Osteocyte (in vitro differentiated cells): ENCODE measurements around the gene OR10D3. TPM values are rescaled to one million over a fixed set of nuclear protein-coding genes. Genes with fewer than 3 reads are reported as not detected.

Experiments
- DNase-seq: peaks from one replicate; pipeline ENCODE4 v3.0.0; 2021; ENCODE audit warnings: mixed read lengths; ENCODE audit not compliant: unreplicated experiment; ENCODE audit errors: extremely low spot score
- H3K27ac Mint-ChIP-seq: one replicate; pipeline ENCODE4 v1.8.0; 2021; ENCODE audit warnings: mild to moderate bottlenecking, mixed read lengths; ENCODE audit not compliant: unreplicated experiment
- H3K27me3 Mint-ChIP-seq: one replicate; pipeline ENCODE4 v1.8.0; 2021; ENCODE audit warnings: mixed read lengths; ENCODE audit not compliant: unreplicated experiment
- H3K36me3 Mint-ChIP-seq: one replicate; pipeline ENCODE4 v1.8.0; 2021; ENCODE audit warnings: mixed read lengths; ENCODE audit not compliant: unreplicated experiment
- H3K4me1 Mint-ChIP-seq: one replicate; pipeline ENCODE4 v1.8.0; 2021; ENCODE audit warnings: mixed read lengths; ENCODE audit not compliant: unreplicated experiment
- H3K4me3 Mint-ChIP-seq: one replicate; pipeline ENCODE4 v1.8.0; 2021; ENCODE audit warnings: mild to moderate bottlenecking, moderate library complexity, mixed read lengths; ENCODE audit not compliant: unreplicated experiment
- H3K9me3 Mint-ChIP-seq: one replicate; pipeline ENCODE4 v1.8.0; 2021; ENCODE audit warnings: mixed read lengths; ENCODE audit not compliant: unreplicated experiment
- CTCF ChIP-seq: fragments of 200-600 bp; sonication (generic); IDR thresholded peaks from 2 replicates; pipeline ENCODE4 v1.5.0; 2021; ENCODE audit warnings: antibody characterized with exemption, mild to moderate bottlenecking, moderate library complexity
- long read RNA-seq: library from polyadenylated mRNA; unstranded; transcript quantifications from one replicate; pipeline ENCODE4 v2.0.0, GENCODE V29; 2021
- total RNA-seq: library from RNA; stranded (reverse); gene quantifications from 2 replicates; pipeline ENCODE4 v1.2.1, GENCODE V29; 2021

OR10D3 gene, protein sequence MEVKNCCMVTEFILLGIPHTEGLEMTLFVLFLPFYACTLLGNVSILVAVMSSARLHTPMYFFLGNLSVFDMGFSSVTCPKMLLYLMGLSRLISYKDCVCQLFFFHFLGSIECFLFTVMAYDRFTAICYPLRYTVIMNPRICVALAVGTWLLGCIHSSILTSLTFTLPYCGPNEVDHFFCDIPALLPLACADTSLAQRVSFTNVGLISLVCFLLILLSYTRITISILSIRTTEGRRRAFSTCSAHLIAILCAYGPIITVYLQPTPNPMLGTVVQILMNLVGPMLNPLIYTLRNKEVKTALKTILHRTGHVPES
- total RNA-seq: not detected in 2 replicates
- long read RNA-seq: 0 reads

DNA sequence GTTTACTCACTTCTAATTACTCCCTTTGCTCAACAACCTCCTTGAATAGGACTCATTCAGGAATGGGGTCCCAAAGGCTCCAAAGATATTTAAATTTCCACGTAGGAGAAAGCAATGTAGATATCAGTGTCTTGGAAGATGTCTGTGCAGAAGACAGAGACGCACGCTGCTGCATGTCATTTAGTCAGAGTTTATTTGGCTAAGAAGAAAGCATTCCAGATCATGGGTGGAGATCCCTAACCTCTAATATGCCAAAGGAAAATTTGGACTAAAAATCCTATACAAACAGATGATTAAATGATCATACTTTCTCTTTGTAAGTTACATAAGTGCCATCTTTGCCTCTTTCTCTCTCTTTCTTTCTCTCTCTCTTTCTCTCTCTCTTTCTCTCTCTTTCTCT is at the start of gene OR10D3:
Gene OR10D3 (plus strand): TSS at position 278 of the 400 bp plus-strand sequence. CDS start 1,925 bp downstream, outside the sequence.
- no peak within 1 kb of the TSS for H3K27ac Mint-ChIP-seq
- H3K9me3 Mint-ChIP-seq: no peaks in the 10 kb centered on the region
- peaks cover 19% of the 10 kb centered on the region for H3K27me3 Mint-ChIP-seq
- DNase-seq: no peak
- no peak for TF ChIP-seq CTCF
- no peak within 1 kb of the TSS for H3K4me3 Mint-ChIP-seq
- H3K4me1 Mint-ChIP-seq: no peaks in the 10 kb centered on the region
- no peaks in the 10 kb centered on the region for H3K36me3 Mint-ChIP-seq

- Mint-ChIP-seq H3K36me3 (no peaks in the 10 kb centered on the region), H3K4me1 (no peaks in the 10 kb centered on the region), H3K27ac (no peak overlapping the region), H3K9me3 (peaks cover 21% of the 10 kb centered on the region), H3K27me3 (no peaks in the 10 kb centered on the region), H3K4me3 (no peak overlapping the region)
- TF ChIP-seq CTCF: no peak
- no peak for DNase-seq
Measured at GRCh38 chr11:124143034-124143433, 40.1 kb upstream of the OR10D3 start.

GRCh38 chr11:124147951-124148350 is 35.2 kb upstream of the OR10D3 start:
- no peak for DNase-seq
- no peaks in the 10 kb centered on the region for H3K4me1 Mint-ChIP-seq
- no peaks in the 10 kb centered on the region for H3K9me3 Mint-ChIP-seq
- H3K27ac Mint-ChIP-seq: no peak overlapping the region
- no peak for TF ChIP-seq CTCF
- no peaks in the 10 kb centered on the region for H3K36me3 Mint-ChIP-seq
- H3K27me3 Mint-ChIP-seq: peaks cover 11% of the 10 kb centered on the region
- no peak overlapping the region for H3K4me3 Mint-ChIP-seq

DNA sequence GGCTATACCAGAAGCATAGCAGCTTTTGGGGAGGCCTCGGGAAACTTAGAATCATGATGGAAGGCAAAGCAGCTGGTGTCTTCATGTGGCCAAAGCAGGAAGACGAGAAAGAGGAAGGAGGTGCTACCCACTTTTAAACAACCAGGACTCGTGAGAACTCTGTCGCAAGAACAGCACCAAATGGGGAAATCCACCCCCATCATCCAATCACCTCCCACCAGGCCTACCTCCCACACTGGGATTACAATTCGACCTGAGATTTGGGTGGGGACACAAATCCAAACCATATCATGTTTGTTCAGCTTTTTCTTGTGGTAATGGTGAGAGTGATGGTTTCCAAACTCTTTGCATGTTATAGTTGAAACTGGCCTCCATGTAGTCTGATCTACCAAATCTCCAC is 32.5 kb upstream of the OR10D3 start:
- DNase-seq: no peak
- no peaks in the 10 kb centered on the region for H3K9me3 Mint-ChIP-seq
- no peaks in the 10 kb centered on the region for H3K36me3 Mint-ChIP-seq
- peaks cover 21% of the 10 kb centered on the region for H3K27me3 Mint-ChIP-seq
- no peaks in the 10 kb centered on the region for H3K4me1 Mint-ChIP-seq
- H3K4me3 Mint-ChIP-seq: no peak overlapping the region
- H3K27ac Mint-ChIP-seq: no peak overlapping the region
- TF ChIP-seq CTCF: no peak

DNA sequence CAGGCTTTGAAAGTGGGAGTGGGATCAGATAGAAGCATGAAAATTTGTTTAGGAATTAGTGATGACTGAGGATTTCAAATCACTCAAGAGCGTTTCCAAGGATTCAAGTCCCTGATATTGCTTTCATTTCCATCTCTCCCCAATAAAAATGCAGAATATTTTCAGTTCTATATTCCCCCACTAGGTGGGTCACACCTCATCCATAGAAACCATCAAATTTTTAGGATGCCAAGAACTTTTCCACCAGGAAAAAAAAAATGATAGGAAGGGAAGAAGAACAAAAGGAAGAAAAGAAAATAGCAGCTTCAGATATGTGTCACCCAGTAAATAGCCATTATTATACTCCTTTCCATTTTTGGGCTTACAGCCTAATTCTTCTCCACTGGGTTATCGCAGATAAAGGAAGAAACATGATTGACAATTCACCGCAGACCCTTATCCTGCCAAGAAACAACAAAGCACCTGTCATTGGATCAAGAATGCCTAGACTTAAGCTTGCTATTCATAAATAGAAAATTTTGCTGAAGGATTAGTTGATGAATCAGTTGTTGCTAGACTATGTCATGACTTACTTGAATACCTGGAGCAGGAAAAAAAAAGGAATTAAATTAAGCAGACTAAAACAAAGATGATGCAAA is 30.3 kb upstream of the OR10D3 start:
- no peak for TF ChIP-seq CTCF
- no peak overlapping the region for H3K27ac Mint-ChIP-seq
- H3K4me1 Mint-ChIP-seq: no peaks in the 10 kb centered on the region
- peaks cover 26% of the 10 kb centered on the region for H3K27me3 Mint-ChIP-seq
- no peak for DNase-seq
- H3K4me3 Mint-ChIP-seq: no peak overlapping the region
- H3K9me3 Mint-ChIP-seq: no peaks in the 10 kb centered on the region
- no peaks in the 10 kb centered on the region for H3K36me3 Mint-ChIP-seq
